A673 (cell line): ENCODE results near the gene WDR7. TPM values are rescaled to one million over a fixed set of nuclear protein-coding genes. Genes with fewer than 3 reads are reported as not detected.

Experiments used
- BruUV-seq: library from RNA; stranded (reverse); fragments of 400-500 nt; replicated peaks from 2 replicates; lab custom pipeline; 2021; lab: Mats Ljungman, UMichigan
- CTCF ChIA-PET: fragments of 300-600 bp; sonication (Branson Sonifier 250); formaldehyde crosslinking; loops from one replicate; lab custom pipeline; 2022; ENCODE audit warnings: antibody characterized with exemption; lab: Charles Lee
- POLR2A ChIA-PET: fragments of 300-600 bp; sonication (Branson Sonifier 250); formaldehyde crosslinking; loops from one replicate; lab custom pipeline; 2022; ENCODE audit warnings: antibody characterized with exemption; ENCODE audit not compliant: low non-redundant PET; lab: Charles Lee
- DNase-seq: peaks from one replicate; pipeline ENCODE4 v3.0.0-alpha.2; 2015; ENCODE audit warnings: low spot score
- H3K27ac ChIP-seq: fragments of 200-600 bp; sonication (generic); 2 replicates; pipeline ENCODE4 v1.5.1; 2016; ENCODE audit warnings: mixed run types, low read depth, mild to moderate bottlenecking, mixed read lengths, antibody characterized with exemption, low read length; ENCODE audit not compliant: poor library complexity, severe bottlenecking
- H3K27me3 ChIP-seq: fragments of 200-600 bp; sonication (generic); replicated peaks from 2 replicates; pipeline ENCODE4 v1.6.1; 2017; ENCODE audit warnings: mixed run types, low read depth, mild to moderate bottlenecking, mixed read lengths, antibody characterized with exemption, low read length; ENCODE audit not compliant: insufficient read depth, poor library complexity
- H3K36me3 ChIP-seq: fragments of 200-600 bp; sonication (generic); 2 replicates; pipeline ENCODE4 v1.6.1; 2016; ENCODE audit warnings: mixed run types, mild to moderate bottlenecking, mixed read lengths, antibody characterized with exemption, low read length; ENCODE audit not compliant: insufficient read depth, poor library complexity, severe bottlenecking
- H3K4me1 ChIP-seq: fragments of 200-600 bp; sonication (generic); 2 replicates; pipeline ENCODE4 v1.6.1; 2017; ENCODE audit warnings: mixed run types, mild to moderate bottlenecking, mixed read lengths, antibody characterized with exemption, low read length; ENCODE audit not compliant: insufficient read depth, poor library complexity, severe bottlenecking
- H3K4me3 ChIP-seq: fragments of 200-600 bp; sonication (generic); 2 replicates; pipeline ENCODE4 v1.5.1; 2016; ENCODE audit warnings: low read depth, mixed run types, mild to moderate bottlenecking, mixed read lengths, low read length; ENCODE audit not compliant: poor library complexity, severe bottlenecking
- H3K9me3 ChIP-seq: fragments of 200-600 bp; sonication (generic); 2 replicates; pipeline ENCODE4 v1.6.1; 2016; ENCODE audit warnings: mixed run types, low read depth, mild to moderate bottlenecking, mixed read lengths, antibody characterized with exemption, low read length; ENCODE audit not compliant: poor library complexity, severe bottlenecking
- CTCF ChIP-seq: fragments of 300-800, 200-600 bp; sonication (generic); conservative IDR thresholded peaks from 2 replicates; pipeline ENCODE4 v1.5.1; 2017; ENCODE audit warnings: low read depth, mild to moderate bottlenecking, antibody characterized with exemption, low read length, moderate library complexity, mixed read lengths
- EZH2 ChIP-seq: fragments of 200-600 bp; sonication (generic); IDR thresholded peaks from 2 replicates; pipeline ENCODE4 v1.6.1; 2017; ENCODE audit warnings: borderline replicate concordance, low read depth, mild to moderate bottlenecking, mixed read lengths, antibody characterized with exemption, low read length; ENCODE audit not compliant: poor library complexity, severe bottlenecking
- intact Hi-C: fragments of 100-400 bp; cut with micrococcal nuclease; formaldehyde crosslinking; loops from one replicate; pipeline ENCODE4 v1.10.0; 2022; ENCODE audit not compliant: unreplicated experiment
- total RNA-seq: library from RNA; stranded (reverse); gene quantifications from 2 replicates; pipeline ENCODE4 v1.2.3, GENCODE V29; 2021

WDR7 gene
- total RNA-seq, 1 experiment from 2014 or later = 21.2 TPM

GRCh38 chr18:57051657-57052044 is 400.5 kb downstream of the WDR7 start:
- CTCF ChIA-PET = no interaction called here
- no TSS peak for BruUV-seq
- Histone ChIP-seq H3K27ac (no peak overlapping the region), H3K4me1 (no peaks in the 10 kb centered on the region), H3K36me3 (no peaks in the 10 kb centered on the region), H3K27me3 (peaks cover 11% of the 10 kb centered on the region), H3K4me3 (no peak overlapping the region), H3K9me3 (no peaks in the 10 kb centered on the region)
- POLR2A ChIA-PET = no interaction called here
- intact Hi-C loops = no loop called here
- TF ChIP-seq EZH2 (no peak), CTCF (no peak)
- DNase-seq = no peak

- ChIA-PET POLR2A (no interaction called here), CTCF (no interaction called here)
- intact Hi-C loops = no loop called here
- Histone ChIP-seq H3K36me3 (no peaks in the 10 kb centered on the region), H3K27me3 (peaks cover 16% of the 10 kb centered on the region), H3K27ac (no peak overlapping the region), H3K9me3 (no peaks in the 10 kb centered on the region), H3K4me1 (no peaks in the 10 kb centered on the region), H3K4me3 (no peak overlapping the region)
- BruUV-seq = no TSS peak
- TF ChIP-seq CTCF = no peak
- no peak for TF ChIP-seq EZH2
- no peak for DNase-seq
Measured at GRCh38 chr18:57052173-57052572, 401.0 kb downstream of the WDR7 start.

- no peaks in the 10 kb centered on the region for H3K36me3 ChIP-seq
- no peak overlapping the region for H3K27ac ChIP-seq
- ChIA-PET CTCF (no interaction called here), POLR2A (no interaction called here)
- intact Hi-C loops = no loop called here
- no peak overlapping the region for H3K4me3 ChIP-seq
- peaks cover 22% of the 10 kb centered on the region for H3K27me3 ChIP-seq
- TF ChIP-seq CTCF = no peak
- no peak for DNase-seq
- BruUV-seq = no TSS peak
- no peaks in the 10 kb centered on the region for H3K4me1 ChIP-seq
- H3K9me3 ChIP-seq = no peaks in the 10 kb centered on the region
Measured at GRCh38 chr18:57052759-57053158, 401.6 kb downstream of the WDR7 start.
